GM21576 (cell line): ENCODE results near the gene CUEDC1.

Experiments
- ATAC-seq: cut with Tn5 transposase; IDR thresholded peaks from one replicate; pipeline ENCODE4 v1.9.1; 2021; ENCODE audit warnings: mild to moderate bottlenecking, moderate library complexity; ENCODE audit not compliant: unreplicated experiment

CUEDC1 gene

GRCh38 chr17:57881783-57882351, 73.3 kb downstream of the CUEDC1 start:
- no peak for ATAC-seq

DNA sequence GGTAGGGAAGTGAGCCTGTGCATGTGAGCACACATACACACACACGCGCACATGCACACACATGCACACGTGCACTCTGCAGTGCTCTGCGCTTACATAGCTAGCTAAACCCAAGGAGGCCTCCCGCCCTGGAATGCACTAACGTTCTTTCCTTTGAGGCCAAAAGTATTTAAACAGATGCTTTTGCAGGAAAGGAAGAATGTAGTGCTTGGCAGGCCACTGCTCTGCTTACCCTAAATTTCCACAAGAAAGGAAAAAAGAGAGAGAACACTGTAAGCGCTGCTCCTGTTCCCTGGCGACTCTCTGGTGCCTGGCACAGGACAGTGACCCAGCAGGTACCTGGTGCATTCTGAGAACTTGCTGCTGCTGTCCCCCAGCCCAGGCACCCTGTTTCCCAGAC, 74.1 kb downstream of the CUEDC1 start:
- ATAC-seq = no peak

GRCh38 chr17:57880086-57880456, 75.1 kb downstream of the CUEDC1 start:
- ATAC-seq = no peak

GRCh38 chr17:57879437-57880085, 75.7 kb downstream of the CUEDC1 start:
- ATAC-seq = no peak

DNA sequence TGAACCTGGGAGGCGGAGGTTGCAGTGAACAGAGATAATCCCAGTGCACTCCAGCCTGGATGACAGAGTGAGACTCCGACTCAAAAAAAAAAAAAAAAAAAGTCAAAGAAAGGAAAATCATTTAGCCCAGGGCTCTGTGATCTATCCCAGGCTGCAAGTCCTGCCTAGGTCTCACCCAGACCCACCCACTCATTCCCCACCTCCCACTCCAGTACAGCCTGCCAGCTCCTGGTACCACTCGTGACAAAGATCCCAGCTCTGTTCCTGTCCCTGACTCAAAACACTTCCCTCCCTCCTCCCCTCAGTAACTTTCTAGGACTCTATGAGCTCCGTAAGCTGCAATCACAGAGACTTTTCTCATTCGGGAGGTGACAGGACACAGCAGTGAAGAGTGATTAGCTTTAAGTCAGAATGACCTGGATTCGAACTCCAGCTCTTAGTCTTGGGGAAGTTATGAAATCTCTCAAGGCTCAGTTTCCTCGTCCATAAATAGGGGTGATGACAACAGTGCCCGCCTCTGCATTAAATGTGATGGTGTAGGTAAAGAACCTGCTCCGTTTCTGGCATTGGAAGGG, 77.3 kb downstream of the CUEDC1 start:
- ATAC-seq = no peak

GRCh38 chr17:57876866-57877237, 78.4 kb downstream of the CUEDC1 start:
- no peak for ATAC-seq

GRCh38 chr17:57876023-57876865, 79.0 kb downstream of the CUEDC1 start:
- no peak for ATAC-seq

GRCh38 chr17:57875290-57876022, 79.8 kb downstream of the CUEDC1 start:
- no peak for ATAC-seq

GRCh38 chr17:57874434-57875289, 80.5 kb downstream of the CUEDC1 start:
- ATAC-seq = no peak

DNA sequence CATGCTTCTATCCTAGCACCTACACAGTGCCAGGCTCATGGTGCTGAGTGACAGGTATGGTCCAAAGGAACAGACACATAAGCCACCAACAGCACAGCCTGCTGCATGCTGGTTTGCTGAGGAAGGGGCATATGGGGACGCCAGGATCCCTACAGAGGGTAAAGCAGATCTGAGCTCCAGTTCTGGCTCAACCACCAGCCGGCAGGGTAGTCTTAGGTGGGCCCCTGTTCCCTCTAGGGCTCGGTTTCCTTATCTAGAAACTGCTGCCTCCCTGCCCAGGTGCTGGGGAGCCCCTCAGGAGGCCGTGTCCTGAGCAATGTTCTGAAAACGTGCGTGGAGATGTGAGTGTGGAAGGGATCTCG, 81.2 kb downstream of the CUEDC1 start:
- ATAC-seq = no peak

DNA sequence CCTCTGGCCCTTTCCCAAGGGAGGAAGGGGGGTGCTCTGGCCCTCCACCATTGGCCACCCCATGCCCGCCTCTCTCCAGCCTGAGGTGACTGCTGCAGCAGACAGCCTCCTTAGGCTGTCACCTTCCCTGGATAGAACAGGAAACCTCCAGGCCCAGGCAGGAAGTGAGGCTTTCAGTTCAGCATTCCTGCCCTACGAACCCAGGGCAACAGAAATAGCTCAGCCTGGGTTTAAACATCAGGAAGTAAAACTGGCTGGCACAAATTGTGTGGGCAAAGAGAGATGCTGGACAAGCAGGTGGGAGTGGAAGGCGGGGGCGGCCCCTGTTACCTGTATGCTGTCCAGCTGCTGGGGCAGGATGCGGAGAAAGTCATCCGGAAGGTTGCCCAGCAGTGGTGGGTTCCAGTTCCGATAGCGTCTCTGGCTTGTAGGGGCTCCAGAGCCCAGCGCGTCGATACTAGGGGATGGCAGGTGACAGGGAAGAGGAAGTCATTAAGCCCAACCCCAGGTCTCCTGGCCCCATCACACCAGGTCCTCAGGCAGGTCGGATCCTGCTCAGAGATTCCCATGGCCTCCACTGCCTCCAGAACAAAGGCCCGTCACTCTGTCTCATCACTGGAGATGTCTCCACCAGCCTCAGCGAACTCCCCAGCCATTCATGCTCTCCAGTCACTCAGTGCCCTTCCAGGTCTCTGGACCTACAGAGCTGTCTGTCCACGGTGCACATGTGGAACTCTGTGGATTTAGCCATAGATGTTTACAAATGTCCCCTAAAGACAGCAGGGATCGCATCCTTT, 81.8 kb downstream of the CUEDC1 start:
- no peak for ATAC-seq

- no peak for ATAC-seq
Observed at GRCh38 chr17:57872536-57872935, 82.7 kb downstream of the CUEDC1 start.

DNA sequence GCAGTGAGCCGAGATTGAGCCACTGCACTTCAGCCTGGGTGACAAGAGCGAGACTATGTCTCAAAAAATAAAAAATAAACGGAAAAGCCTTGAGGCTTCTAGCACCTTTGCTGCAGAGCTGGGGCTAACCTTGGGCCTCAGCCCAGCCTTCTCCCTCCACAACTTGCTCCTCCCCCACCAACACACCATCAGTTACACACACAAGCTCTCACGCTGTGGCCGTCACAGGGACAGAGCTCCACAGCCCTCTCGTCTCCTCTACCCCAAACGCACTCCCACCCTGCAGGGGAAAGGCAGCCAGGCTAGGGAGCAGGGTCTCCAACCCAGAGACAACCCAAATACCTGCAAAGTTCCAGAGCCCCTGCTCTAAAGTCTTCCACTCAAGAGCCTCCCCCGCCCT, 83.3 kb downstream of the CUEDC1 start:
- no peak for ATAC-seq

DNA sequence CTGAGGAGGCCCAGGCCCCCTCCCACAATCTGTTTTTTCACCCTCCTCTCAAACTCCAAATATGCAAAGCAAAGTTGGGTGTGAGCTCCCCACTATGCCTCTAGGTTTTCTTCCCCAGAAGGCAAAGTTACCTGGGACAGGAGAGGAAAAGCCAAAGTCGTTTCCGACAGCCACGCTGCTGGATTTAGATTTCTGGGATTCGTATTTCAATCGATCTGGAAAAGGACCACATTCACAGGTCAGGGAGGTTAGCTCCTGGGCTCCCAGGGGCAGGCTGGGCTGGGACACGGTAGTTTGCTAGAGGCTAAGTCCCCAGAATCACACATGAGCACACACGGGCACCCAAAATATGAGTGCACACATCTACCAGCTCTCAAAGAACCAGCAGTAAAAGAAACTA, 84.1 kb downstream of the CUEDC1 start:
- ATAC-seq = no peak

DNA sequence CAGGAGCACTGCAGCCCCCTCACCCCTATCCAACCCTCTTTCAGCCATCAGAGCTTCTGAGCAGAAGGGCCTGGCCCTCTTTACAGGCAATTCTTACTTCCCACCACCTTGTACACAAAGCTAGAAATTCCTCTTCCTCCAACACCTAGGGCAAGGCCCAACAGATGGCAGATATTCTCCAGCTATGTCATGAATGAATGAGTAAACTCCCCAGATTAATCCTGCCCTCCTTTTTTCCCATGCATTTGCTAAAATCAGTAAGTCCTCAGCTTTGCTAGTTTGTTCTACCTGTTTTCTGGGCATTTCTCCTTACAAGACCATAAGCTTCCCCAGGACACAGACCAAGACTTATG, 85.0 kb downstream of the CUEDC1 start:
- no peak for ATAC-seq

GRCh38 chr17:57869617-57870282, 85.5 kb downstream of the CUEDC1 start:
- ATAC-seq = no peak

DNA sequence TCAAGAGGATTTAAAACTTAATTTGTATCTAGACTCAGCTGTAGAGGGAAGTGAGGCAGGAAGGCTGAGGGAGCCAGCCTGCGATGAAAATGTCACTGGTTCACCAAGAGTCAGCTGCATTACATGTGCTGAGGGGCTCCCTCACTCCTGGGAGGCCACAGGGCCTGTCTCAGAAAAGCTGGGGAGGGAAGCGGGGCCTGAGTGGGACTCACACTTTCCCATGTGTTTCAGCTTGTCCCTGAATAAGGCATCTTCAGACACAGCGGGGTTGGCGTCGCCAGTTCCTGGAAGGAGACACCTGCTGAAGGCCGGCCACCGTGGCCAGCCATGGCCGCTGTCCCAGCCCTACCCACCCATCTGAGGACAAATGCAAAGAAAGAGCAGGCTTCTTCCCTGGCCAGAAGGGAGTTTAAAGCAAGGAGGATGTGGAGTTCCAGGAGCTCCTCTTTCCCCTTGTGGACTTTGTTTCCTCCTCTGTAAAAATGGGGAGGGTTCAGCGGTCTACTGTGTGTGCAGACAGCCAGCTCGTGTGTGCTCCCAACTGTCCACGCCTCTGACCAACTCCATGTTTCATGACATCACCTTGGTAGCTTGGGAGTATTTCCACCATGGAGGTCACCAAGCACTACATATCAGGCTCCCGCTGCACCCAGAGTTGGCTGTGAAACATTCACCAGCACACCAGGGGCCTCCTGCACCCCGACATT, 86.1 kb downstream of the CUEDC1 start:
- ATAC-seq = no peak
